ENCODE results near the gene ZBTB20.

ZBTB20 gene

GRCh38 chr3:114286266-114286665 lies 860.8 kb downstream of the ZBTB20 start:
- DNase-seq (ENCODE audit: low spot score), result no peak
- in situ Hi-C loops (cut with MboI; ENCODE audit: low sequenced_read_pairs, unreplicated experiment), result no loop called here
- TF ChIP-seq, protein P1, sequence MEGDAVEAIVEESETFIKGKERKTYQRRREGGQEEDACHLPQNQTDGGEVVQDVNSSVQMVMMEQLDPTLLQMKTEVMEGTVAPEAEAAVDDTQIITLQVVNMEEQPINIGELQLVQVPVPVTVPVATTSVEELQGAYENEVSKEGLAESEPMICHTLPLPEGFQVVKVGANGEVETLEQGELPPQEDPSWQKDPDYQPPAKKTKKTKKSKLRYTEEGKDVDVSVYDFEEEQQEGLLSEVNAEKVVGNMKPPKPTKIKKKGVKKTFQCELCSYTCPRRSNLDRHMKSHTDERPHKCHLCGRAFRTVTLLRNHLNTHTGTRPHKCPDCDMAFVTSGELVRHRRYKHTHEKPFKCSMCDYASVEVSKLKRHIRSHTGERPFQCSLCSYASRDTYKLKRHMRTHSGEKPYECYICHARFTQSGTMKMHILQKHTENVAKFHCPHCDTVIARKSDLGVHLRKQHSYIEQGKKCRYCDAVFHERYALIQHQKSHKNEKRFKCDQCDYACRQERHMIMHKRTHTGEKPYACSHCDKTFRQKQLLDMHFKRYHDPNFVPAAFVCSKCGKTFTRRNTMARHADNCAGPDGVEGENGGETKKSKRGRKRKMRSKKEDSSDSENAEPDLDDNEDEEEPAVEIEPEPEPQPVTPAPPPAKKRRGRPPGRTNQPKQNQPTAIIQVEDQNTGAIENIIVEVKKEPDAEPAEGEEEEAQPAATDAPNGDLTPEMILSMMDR (IDR thresholded peaks at IDR 0.05; ENCODE audit: borderline replicate concordance, control extremely low read depth, extremely low read depth, insufficient read depth, missing control alignments), result no peak

DNA sequence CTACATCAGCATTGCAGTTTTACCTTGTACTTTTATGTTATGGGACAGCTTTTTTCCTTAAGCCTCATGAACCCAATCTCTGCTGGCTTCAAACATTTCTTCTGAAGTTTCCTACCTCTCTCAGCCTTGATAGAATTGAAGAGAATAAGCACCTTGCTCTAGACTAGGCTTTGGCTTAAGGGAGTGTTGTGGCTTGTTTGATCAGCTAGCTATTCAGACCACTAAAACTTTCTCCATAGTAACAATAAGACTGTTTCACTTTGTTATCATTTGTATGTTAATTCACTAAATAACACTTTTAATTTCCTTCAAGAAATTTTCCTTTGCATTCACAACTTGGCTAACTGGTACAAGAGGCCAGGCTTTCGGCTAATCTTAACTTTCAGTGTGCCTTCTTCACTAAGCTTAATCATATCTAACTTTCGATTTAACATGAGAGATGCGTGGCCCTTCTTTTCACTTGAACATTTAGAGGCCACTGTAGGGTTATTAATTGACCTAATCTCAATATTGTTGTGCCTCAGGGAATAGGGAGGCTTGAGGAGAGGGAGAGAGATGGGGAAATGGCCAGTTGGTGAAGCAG lies 861.3 kb downstream of the ZBTB20 start:
- in situ Hi-C loops (cut with MboI; ENCODE audit: low sequenced_read_pairs, unreplicated experiment), result no loop called here
- TF ChIP-seq, protein P1 (IDR thresholded peaks at IDR 0.05; ENCODE audit: borderline replicate concordance, control extremely low read depth, extremely low read depth, insufficient read depth, missing control alignments), result no peak
- DNase-seq (ENCODE audit: low spot score), result no peak

- DNase-seq (ENCODE audit: low spot score), result no peak
- TF ChIP-seq, protein P1 (IDR thresholded peaks at IDR 0.05; ENCODE audit: borderline replicate concordance, control extremely low read depth, extremely low read depth, insufficient read depth, missing control alignments), result no peak
- in situ Hi-C loops (cut with MboI; ENCODE audit: low sequenced_read_pairs, unreplicated experiment), result no loop called here
Measured at GRCh38 chr3:114284644-114285043, 862.4 kb downstream of the ZBTB20 start.

Data from GM13976 (cell line).